Ectodermal cell (in vitro differentiated cells): ENCODE data around the gene RABGAP1L.

ENCODE experiments used
- H3K27ac ChIP-seq: 2 replicates; pipeline ENCODE4 v1.7.0; 2013; ENCODE audit warnings: mild to moderate bottlenecking, low read depth, low read length; ENCODE audit not compliant: insufficient read depth, poor library complexity, severe bottlenecking
- H3K27me3 ChIP-seq: 2 replicates; pipeline ENCODE4 v1.7.0; 2013; ENCODE audit warnings: mild to moderate bottlenecking, low read length; ENCODE audit not compliant: insufficient read depth, control insufficient read depth, poor library complexity, severe bottlenecking
- H3K36me3 ChIP-seq: one replicate; pipeline ENCODE4 v1.7.0; 2013; ENCODE audit warnings: low read length; ENCODE audit not compliant: control insufficient read depth, insufficient read depth
- H3K4me1 ChIP-seq: one replicate; pipeline ENCODE4 v1.7.0; 2013; ENCODE audit warnings: low read length; ENCODE audit not compliant: control insufficient read depth, insufficient read depth
- H3K4me3 ChIP-seq: 2 replicates; pipeline ENCODE4 v1.7.0; 2013; ENCODE audit warnings: low read depth, low read length, control low read depth; ENCODE audit not compliant: insufficient read depth
- H3K9me3 ChIP-seq: 2 replicates; pipeline ENCODE4 v1.7.0; 2013; ENCODE audit warnings: mild to moderate bottlenecking, low read length, moderate library complexity; ENCODE audit not compliant: control insufficient read depth
- WGBS, 2 experiments: methylation state at CpG; one replicate each; pipeline ENCODE4 v1.1.7; 2013; ENCODE audit warnings: missing lambda C conversion rate in 2 of 2; 5-methylcytosine and 5-hydroxymethylcytosine counted together

Gene RABGAP1L

GRCh38 chr1:174448531-174448883 lies 289.2 kb downstream of the RABGAP1L start:
- Histone ChIP-seq H3K27ac (no peak overlapping the region), H3K4me1 (no peaks in the 10 kb centered on the region), H3K36me3 (no peaks in the 10 kb centered on the region), H3K9me3 (no peaks in the 10 kb centered on the region), H3K4me3 (no peak overlapping the region), H3K27me3 (no peaks in the 10 kb centered on the region)
- WGBS, 2 experiments, result 84 to 89% methylated on average over 5 of the region's 5 CpGs

GRCh38 chr1:174448974-174449373 lies 289.7 kb downstream of the RABGAP1L start:
- H3K27me3 ChIP-seq, result no peaks in the 10 kb centered on the region
- WGBS, 2 experiments, result 96 to 98% methylated on average over 4 to 5 of the region's 5 CpGs
- no peaks in the 10 kb centered on the region for H3K4me1 ChIP-seq
- H3K27ac ChIP-seq, result no peak overlapping the region
- no peaks in the 10 kb centered on the region for H3K36me3 ChIP-seq
- H3K4me3 ChIP-seq, result no peak overlapping the region
- H3K9me3 ChIP-seq, result no peaks in the 10 kb centered on the region

GRCh38 chr1:174451408-174451807 lies 292.1 kb downstream of the RABGAP1L start:
- no peaks in the 10 kb centered on the region for H3K36me3 ChIP-seq
- 91 to 92% methylated on average over 5 of the region's 6 CpGs for WGBS, 2 experiments
- no peaks in the 10 kb centered on the region for H3K9me3 ChIP-seq
- H3K4me1 ChIP-seq, result no peaks in the 10 kb centered on the region
- H3K4me3 ChIP-seq, result no peak overlapping the region
- H3K27me3 ChIP-seq, result no peaks in the 10 kb centered on the region
- H3K27ac ChIP-seq, result no peak overlapping the region

GRCh38 chr1:174465855-174466254 lies 306.5 kb downstream of the RABGAP1L start:
- H3K36me3 ChIP-seq, result no peaks in the 10 kb centered on the region
- H3K27me3 ChIP-seq, result no peaks in the 10 kb centered on the region
- no peak overlapping the region for H3K4me3 ChIP-seq
- H3K4me1 ChIP-seq, result no peaks in the 10 kb centered on the region
- no peaks in the 10 kb centered on the region for H3K9me3 ChIP-seq
- no peak overlapping the region for H3K27ac ChIP-seq
- WGBS, 2 experiments, result 94 to 97% methylated on average over 2 of the region's 2 CpGs

DNA sequence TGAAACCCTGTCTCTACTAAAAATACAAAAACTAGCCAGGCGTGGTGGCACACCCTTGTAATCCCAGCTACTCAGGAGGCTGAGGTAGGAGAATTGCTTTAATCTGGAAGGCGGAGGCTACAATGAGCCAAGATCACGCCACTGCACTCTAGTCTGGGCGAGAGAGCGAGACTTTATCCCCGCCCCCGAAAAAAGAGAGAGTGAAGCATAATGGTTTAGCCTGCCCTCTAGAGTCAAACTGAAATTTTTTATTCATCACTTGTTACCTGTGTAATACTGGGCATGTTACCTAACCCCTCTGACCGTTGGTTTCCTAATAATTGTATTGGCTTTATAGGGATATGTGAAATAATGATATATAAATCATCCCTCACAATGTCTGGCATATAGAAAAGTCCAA lies 307.3 kb downstream of the RABGAP1L start:
- WGBS, 2 experiments, result 90 to 95% methylated on average over 7 of the region's 8 CpGs
- no peaks in the 10 kb centered on the region for H3K9me3 ChIP-seq

DNA sequence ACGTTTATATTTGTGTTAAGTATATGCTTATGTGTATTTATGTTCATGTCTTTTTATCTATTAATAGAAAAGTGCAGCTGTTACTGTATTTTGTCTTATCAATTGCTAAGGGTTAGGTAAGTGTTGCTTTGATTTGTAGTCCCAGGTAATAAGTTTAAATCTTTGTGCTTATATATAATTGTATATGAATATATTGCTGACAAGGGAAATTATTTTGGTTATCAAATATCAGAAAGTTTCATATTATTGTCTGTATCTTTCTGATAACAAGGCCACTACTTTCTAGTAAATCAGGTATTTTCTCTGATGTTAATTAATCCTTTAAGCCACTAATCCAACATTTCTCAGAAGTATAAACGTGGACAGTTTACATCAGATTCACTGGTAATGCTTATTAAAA lies 309.7 kb downstream of the RABGAP1L start:
- no peaks in the 10 kb centered on the region for H3K4me1 ChIP-seq

More for the DNA sequence above, 307.3 kb downstream of the RABGAP1L start:
- H3K27ac ChIP-seq, result no peak overlapping the region
- H3K36me3 ChIP-seq, result no peaks in the 10 kb centered on the region
- H3K4me1 ChIP-seq, result no peaks in the 10 kb centered on the region
- no peak overlapping the region for H3K4me3 ChIP-seq
- H3K27me3 ChIP-seq, result no peaks in the 10 kb centered on the region

DNA sequence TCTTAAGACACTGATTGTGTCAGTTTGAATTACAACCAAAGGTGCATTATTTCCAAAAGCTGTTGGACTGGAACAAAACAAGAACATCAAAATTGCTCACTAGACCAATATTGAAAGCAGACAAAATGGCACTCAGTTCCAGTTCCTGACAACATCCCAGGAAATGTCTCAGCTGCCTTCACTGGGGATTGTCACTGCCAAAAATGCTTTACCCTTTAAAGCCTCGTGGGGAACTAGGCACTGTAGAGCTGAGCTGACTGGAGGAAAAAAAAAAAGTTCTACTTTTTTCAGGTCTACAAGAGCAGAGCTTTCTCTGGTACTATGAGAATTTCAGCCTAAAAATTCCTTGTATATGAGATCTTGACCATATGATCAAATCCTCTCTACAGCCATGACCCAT lies 310.4 kb downstream of the RABGAP1L start:
- no peaks in the 10 kb centered on the region for H3K36me3 ChIP-seq
- H3K4me1 ChIP-seq, result no peaks in the 10 kb centered on the region
- H3K4me3 ChIP-seq, result no peak overlapping the region
- whole genome bisulfite sequencing, 2 experiments, result 59 to 82% methylated on average over 1 of the region's 1 CpG
- H3K27ac ChIP-seq, result no peak overlapping the region
- no peaks in the 10 kb centered on the region for H3K27me3 ChIP-seq
- H3K9me3 ChIP-seq, result no peaks in the 10 kb centered on the region

More for the DNA sequence above, 309.7 kb downstream of the RABGAP1L start:
- Histone ChIP-seq H3K27me3 (no peaks in the 10 kb centered on the region), H3K4me3 (no peak overlapping the region), H3K27ac (no peak overlapping the region), H3K36me3 (no peaks in the 10 kb centered on the region), H3K9me3 (no peaks in the 10 kb centered on the region)
- 80 to 100% methylated on average over 1 to 2 of the region's 2 CpGs for WGBS, 2 experiments

DNA sequence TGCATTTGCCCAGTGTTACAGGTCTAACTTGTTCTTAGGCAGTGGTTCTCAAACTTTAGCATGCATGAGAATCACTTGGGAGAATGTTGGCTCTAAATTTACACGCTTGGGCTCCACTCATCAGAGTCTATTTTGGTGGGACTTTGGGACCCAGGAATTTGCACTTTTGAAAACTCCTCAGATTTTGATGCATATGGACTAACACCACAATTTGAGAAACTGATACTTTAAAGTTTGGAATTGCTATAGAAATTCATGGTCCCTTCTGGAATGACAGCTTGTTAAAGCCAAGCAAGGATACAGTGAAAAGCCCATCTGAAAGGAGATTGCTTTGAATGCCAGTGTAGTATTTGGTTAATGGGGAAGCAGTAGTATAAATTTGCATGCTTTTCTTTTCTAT lies 320.0 kb downstream of the RABGAP1L start:
- Histone ChIP-seq H3K27me3 (no peaks in the 10 kb centered on the region), H3K9me3 (no peaks in the 10 kb centered on the region), H3K4me3 (no peak overlapping the region), H3K27ac (no peak overlapping the region), H3K4me1 (no peaks in the 10 kb centered on the region), H3K36me3 (no peaks in the 10 kb centered on the region)
- whole genome bisulfite sequencing, 2 experiments, result 92 to 100% methylated on average over 1 of the region's 1 CpG

- no peaks in the 10 kb centered on the region for H3K36me3 ChIP-seq
- WGBS, 2 experiments, result 87 to 91% methylated on average over 1 of the region's 1 CpG
- H3K27ac ChIP-seq, result no peak overlapping the region
- H3K27me3 ChIP-seq, result no peaks in the 10 kb centered on the region
- no peak overlapping the region for H3K4me3 ChIP-seq
- H3K4me1 ChIP-seq, result no peaks in the 10 kb centered on the region
- H3K9me3 ChIP-seq, result no peaks in the 10 kb centered on the region
Measured at GRCh38 chr1:174480324-174480723, 321.0 kb downstream of the RABGAP1L start.

GRCh38 chr1:174491606-174492005 lies 332.3 kb downstream of the RABGAP1L start:
- H3K4me3 ChIP-seq, result no peak overlapping the region

GRCh38 chr1:174497478-174497877 lies 338.2 kb downstream of the RABGAP1L start:
- Histone ChIP-seq H3K4me3 (no peak overlapping the region), H3K9me3 (no peaks in the 10 kb centered on the region), H3K27me3 (no peaks in the 10 kb centered on the region), H3K4me1 (peaks cover 3% of the 10 kb centered on the region), H3K27ac (peak overlapping the region; percentile 53), H3K36me3 (no peaks in the 10 kb centered on the region)

More at GRCh38 chr1:174491606-174492005, 332.3 kb downstream of the RABGAP1L start:
- Histone ChIP-seq H3K27me3 (no peaks in the 10 kb centered on the region), H3K36me3 (no peaks in the 10 kb centered on the region), H3K27ac (no peak overlapping the region), H3K4me1 (no peaks in the 10 kb centered on the region), H3K9me3 (no peaks in the 10 kb centered on the region)
- 80 to 97% methylated on average over 2 of the region's 2 CpGs for WGBS, 2 experiments
